GM18951 (cell line): Measurements from ENCODE around the gene MIPOL1.
"Not testable (repeated sequence)": the region's sequence is repeated elsewhere in the genome, so short reads cannot be mapped to it uniquely, and the experiment has no call there.

Source experiments
- POLR2A ChIP-seq: IDR thresholded peaks from 4 replicates; pipeline ENCODE4 v1.6.1; 2011; ENCODE audit warnings: mild to moderate bottlenecking; ENCODE audit not compliant: insufficient read length, insufficient read depth; ENCODE audit errors: extremely low read depth
- in situ Hi-C: fragments of 300-500 bp; cut with MboI; formaldehyde crosslinking; loops from one replicate; pipeline ENCODE4 v1.12.0; 2022; ENCODE audit warnings: low sequenced_read_pairs, mixed read lengths, inconsistent platforms; ENCODE audit not compliant: unreplicated experiment

The MIPOL1 gene

GRCh38 chr14:37429618-37430017, 231.9 kb downstream of the MIPOL1 start:
- in situ Hi-C loops: no loop called here
- no peak for TF ChIP-seq POLR2A

- in situ Hi-C loops: no loop called here
- TF ChIP-seq POLR2A: no peak
Observed at GRCh38 chr14:37434867-37435266, 237.1 kb downstream of the MIPOL1 start.

DNA sequence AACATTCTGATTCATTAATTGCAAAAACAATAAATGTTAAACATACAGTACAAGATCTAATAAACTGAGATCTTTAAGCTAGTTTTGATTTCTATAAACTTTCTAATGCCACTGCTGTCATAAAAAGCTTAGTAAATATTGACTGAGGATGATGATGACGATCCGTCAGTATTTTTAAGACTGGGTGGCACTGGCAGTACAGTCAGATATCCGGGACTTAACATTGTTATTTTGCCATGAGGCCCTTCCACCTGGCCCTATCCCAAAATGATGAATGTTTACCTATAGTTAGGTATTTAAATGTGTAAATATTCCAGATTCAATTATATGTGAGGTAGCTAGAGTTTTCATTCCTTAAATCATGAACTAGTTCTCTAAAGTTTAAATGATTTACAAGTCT, 238.8 kb downstream of the MIPOL1 start:
- no peak for TF ChIP-seq POLR2A
- in situ Hi-C loops: no loop called here

DNA sequence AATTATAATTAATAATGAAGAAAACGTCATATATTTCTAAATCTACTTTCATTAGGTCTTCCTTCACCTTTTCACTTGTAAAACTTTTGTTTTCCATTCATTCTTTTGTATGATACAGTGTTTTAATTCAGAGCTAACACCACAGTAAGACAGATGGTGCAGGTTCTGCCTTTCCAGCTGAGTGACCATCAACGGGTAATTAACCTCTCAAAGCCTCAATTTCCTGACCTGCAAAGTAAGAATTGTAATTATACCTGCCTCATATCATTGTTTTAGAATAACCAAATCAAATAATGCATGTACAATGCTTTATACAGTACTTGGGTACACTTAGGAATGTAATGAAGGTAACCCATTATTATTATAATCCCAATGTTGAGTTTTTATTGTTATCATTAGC, 239.8 kb downstream of the MIPOL1 start:
- in situ Hi-C loops: no loop called here
- no peak for TF ChIP-seq POLR2A

DNA sequence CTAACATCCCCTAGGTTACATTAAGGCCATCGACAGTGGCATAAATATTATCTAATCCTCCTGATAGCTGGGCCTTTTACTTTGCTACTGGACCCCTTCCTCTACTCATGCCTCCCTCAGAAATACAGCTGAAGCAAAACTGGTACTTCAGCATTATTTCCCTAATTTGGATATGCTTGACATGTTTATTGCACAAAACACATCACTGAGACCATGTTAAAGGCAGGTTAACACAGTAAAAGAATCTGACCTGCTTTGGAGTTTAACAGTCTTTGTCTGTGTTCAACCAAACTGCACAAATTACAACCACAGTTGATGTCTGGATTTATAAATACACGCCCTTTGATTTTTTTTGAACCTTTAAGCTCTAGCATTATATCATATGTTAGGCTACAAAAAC, 240.7 kb downstream of the MIPOL1 start:
- in situ Hi-C loops: no loop called here
- no peak for TF ChIP-seq POLR2A

DNA sequence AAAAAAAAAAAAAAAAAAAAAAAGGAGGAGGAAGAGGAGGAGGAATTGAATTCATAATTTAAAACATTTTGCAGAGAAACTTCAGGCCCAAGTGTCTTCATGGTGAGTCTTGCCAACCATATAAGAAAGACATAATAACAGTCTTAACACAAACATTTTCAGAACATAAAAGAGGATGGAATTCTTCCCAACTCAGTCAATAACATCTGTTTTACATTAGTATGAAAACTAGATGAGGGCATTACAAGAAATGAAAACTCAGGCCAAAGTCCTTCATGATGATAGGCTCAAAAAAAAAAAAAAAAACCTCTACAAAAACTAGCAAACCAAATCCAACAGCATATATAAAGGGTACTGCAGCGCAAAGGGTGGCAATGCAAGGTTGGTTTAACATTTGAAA, 245.7 kb downstream of the MIPOL1 start:
- TF ChIP-seq POLR2A: no peak
- in situ Hi-C loops: no loop called here

DNA sequence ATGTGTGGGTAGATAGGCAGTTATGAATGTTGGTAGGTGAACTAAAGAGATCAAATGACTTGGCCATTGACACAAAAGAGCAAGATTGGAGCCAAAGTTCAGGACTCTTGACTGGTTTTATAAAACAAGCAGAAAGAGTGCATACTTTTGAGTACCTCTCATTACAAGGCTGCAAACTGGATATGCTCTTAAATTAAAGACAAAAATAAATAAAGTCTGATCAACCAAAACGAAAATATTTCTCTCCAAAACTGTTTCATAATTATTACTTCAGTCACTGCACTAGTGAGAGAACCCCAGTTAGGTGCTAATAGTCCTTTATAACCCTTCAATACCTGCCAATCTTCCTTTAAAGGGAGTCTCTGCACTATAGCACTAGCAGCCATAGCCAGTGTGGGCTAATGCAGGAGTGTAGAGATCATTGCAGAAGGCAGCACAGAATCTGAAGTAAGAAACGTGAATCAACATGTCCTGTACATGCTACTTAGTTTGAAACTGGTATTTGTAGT, 250.2 kb downstream of the MIPOL1 start:
- TF ChIP-seq POLR2A: no peak
- in situ Hi-C loops: no loop called here

GRCh38 chr14:37452323-37452722, 254.6 kb downstream of the MIPOL1 start:
- no peak for TF ChIP-seq POLR2A
- in situ Hi-C loops: no loop called here

- in situ Hi-C loops: no loop called here
- no peak for TF ChIP-seq POLR2A
Observed at GRCh38 chr14:37453985-37454384, 256.2 kb downstream of the MIPOL1 start.

DNA sequence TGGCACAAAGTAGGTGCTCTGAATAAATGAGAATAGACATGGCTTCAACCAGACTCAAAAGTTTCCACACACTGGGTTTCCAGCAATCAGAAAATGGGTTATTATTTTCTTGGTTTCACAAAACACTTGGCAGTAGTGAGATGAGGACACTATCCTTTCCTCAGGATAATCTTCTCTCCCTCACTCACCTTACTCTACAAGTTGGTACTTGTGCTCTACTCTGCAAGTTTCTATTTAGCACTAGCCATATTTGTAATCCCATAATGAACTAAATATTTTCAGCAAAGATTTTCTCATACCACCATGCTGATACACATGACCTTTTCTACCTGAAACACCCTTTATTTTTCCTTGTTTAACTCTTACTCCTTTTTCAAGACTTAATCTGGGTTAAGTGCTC, 259.6 kb downstream of the MIPOL1 start:
- in situ Hi-C loops: no loop called here
- no peak for TF ChIP-seq POLR2A

DNA sequence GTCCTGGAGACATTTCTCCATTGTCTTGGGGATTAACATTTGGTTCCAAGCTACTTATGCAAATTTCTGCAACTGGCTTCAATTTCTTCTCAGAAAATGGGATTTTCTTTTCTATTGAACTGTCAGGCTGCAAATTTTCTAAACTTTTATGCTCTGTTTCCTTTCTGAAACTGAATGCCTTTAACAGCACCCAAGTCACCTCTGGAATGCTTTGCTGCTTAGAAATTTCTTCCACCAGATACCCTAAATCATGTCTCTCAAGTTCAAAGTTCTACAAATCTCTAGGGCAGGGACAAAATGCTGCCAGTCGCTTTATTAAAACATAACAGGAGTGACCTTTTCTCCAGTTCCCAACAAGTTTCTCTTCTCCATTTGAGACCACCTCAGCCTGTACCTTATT, 264.7 kb downstream of the MIPOL1 start:
- in situ Hi-C loops: not testable (repeated sequence)

DNA sequence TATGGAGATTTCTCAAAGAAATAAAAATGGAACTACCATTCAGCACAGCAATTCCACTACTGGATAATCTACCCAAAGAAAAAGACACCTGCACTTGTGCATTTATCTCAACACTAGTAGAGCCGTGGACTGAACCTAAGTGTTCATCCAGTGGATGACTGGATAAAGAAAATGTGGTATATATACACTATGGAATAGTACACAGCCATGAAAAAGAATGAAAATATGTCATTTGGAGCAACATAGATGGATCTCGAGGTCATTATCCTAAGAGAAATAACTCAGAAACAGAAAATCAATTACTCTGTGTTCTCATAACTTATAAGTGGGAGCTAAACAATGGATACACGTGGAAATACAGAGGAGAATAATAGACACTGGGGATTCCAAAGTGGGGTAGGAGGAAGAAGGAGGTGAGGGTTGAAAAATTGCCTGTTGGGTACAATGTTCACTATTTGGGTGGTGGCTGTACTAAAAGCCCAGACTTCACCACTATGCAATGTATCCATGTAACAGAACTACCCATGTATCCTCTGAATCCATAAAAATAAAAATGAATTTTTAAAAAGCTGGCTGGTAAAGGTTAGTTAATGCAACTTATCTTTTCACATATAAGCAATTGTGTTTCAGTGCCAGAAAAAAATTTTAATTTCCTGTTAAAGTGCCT, 266.6 kb downstream of the MIPOL1 start:
- in situ Hi-C loops: no loop called here
- TF ChIP-seq POLR2A: no peak

DNA sequence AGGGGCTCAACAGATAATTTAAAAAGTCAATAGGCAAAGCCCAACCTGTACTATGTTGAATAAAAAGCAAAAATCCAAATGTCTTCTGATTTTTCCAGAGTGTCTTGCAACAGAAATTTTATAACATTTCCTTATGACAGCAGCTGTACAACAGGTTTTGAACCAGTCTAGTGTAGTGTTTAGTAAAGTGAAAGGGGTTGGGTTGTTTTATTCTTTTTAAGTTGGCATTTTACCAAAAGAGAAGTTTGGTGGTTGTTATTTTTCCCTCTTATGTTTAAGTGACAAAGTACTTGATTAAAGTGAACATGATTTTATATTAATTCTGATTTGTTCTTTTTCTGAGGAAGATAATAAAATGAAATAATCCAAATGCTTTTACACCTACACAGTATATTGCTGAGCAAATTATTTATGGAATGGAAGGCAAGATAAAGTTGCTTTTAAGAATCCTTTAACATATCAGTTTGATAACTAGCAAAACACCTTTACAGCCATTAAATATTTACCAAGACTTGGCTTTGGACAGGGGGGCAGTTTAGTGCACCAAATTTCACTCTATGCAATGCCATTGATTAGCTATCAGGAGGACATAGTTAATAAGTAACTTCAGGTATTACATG, 268.4 kb downstream of the MIPOL1 start:
- TF ChIP-seq POLR2A: no peak

GRCh38 chr14:37466623-37467088, 268.9 kb downstream of the MIPOL1 start:
- no peak for TF ChIP-seq POLR2A
- in situ Hi-C loops: no loop called here

More for the DNA sequence above, 268.4 kb downstream of the MIPOL1 start:
- in situ Hi-C loops: no loop called here
